GM19324 (cell line): ENCODE data around the gene SYT13.

ENCODE experiments used
- ATAC-seq: cut with Tn5 transposase; IDR thresholded peaks from one replicate; pipeline ENCODE4 v1.9.1; 2021; ENCODE audit warnings: mild to moderate bottlenecking, moderate library complexity; ENCODE audit not compliant: unreplicated experiment, low FRiP score

SYT13 gene

DNA sequence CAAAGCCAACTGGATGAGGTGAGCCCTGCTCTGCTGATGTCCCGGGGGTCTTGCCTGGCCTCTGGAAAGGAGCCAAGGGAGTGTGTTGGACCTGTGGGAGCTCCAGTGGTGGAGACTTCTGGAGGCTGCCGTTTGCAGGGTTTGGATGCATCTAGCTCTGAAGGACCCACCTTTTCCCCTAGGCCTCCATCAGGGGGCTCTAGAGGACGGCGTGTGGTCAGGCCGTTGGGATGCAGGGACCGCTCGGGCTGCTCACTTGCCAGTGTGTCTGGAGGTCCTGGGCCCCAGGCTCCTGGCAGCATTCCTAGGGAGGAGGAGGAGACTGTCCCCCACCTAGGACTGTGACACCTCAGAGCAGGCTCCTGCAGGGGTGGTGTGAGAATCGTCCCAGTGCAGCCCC, 81.4 kb downstream of the SYT13 start:
- ATAC-seq: no peak

DNA sequence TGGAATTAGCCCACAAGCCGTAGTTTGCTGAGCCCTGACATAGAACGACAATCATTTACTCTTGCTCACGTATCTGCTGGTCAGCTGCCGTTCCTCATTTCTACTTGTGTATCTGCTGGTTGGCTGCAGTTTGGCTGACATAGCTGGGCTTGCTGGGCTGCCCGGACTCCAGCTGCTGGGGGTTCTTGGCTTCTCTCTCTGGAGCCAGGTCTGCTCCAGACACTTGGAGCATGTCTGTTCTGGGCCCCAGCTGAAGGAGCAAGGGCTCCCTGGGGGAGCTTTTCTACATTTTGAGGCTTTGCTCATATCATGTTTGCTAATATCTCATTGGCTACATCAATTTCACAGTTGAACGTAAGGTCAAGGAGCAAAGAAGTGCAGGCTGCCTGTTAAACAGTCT, 92.4 kb downstream of the SYT13 start:
- ATAC-seq: no peak
